Loucy (cell line): Measurements from ENCODE around the gene GNAI1.

Experiments used
- EZH2phosphoT487 ChIP-seq: fragments of 200-600 bp; IDR thresholded peaks from 2 replicates; pipeline ENCODE4 v1.6.1; 2018; ENCODE audit warnings: antibody characterized with exemption, mild to moderate bottlenecking, moderate library complexity, borderline replicate concordance
- TF ChIP-seq, protein P1 (sequence below): fragments of 200-600 bp; sonication (generic); conservative IDR thresholded peaks from 2 replicates; pipeline ENCODE4 v1.5.1; 2014; ENCODE audit warnings: mild to moderate bottlenecking, antibody characterized with exemption, low read length

DNA sequence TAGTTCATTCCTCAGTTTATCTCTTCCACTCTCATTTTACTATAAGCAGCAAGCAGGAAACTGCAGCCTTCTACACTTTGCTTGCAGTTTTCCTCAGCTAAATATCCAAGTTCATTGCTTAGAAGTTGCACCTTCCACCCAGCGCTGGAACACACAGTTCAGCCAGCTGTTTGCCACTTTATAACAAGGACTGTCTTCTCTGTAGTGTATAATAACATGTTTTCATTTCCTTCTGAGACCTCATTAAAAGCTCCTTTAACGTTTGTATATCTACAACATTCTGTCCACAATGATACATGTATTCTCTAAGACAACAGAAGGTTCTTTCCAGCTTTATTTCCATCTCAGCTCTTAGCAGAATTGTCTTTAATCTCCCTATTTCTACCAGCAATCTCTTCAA lies 74.1 kb downstream of the GNAI1 start:
- TF ChIP-seq, protein P1, sequence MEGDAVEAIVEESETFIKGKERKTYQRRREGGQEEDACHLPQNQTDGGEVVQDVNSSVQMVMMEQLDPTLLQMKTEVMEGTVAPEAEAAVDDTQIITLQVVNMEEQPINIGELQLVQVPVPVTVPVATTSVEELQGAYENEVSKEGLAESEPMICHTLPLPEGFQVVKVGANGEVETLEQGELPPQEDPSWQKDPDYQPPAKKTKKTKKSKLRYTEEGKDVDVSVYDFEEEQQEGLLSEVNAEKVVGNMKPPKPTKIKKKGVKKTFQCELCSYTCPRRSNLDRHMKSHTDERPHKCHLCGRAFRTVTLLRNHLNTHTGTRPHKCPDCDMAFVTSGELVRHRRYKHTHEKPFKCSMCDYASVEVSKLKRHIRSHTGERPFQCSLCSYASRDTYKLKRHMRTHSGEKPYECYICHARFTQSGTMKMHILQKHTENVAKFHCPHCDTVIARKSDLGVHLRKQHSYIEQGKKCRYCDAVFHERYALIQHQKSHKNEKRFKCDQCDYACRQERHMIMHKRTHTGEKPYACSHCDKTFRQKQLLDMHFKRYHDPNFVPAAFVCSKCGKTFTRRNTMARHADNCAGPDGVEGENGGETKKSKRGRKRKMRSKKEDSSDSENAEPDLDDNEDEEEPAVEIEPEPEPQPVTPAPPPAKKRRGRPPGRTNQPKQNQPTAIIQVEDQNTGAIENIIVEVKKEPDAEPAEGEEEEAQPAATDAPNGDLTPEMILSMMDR: no peak
- no peak for TF ChIP-seq EZH2phosphoT487
